Measurements from ENCODE around the gene PTAR1.

GRCh38 chr9:69797675-69798074 lies 37.9 kb upstream of the PTAR1 start:
- TF ChIP-seq SP1 (IDR thresholded peaks at IDR 0.05; ENCODE audit: low read depth, low read length) (no peak), SPI1 (IDR thresholded peaks at IDR 0.05; ENCODE audit: borderline replicate concordance, insufficient read depth, low read depth, low read length) (no peak), RCOR1 (conservative IDR thresholded peaks at IDR 0.05; ENCODE audit: low read depth, low read length) (no peak), USF2 (IDR thresholded peaks at IDR 0.05; ENCODE audit: borderline replicate concordance, low read depth, low read length) (no peak), TAF1 (IDR thresholded peaks at IDR 0.05; ENCODE audit: borderline replicate concordance, low read depth, low read length) (no peak), NR2C2 (IDR thresholded peaks at IDR 0.05; ENCODE audit: borderline replicate concordance, control insufficient read depth, insufficient read length, low read depth) (no peak), POLR2AphosphoS5 (IDR thresholded peaks at IDR 0.05; ENCODE audit: low read length) (no peak), BRCA1 (IDR thresholded peaks at IDR 0.05; ENCODE audit: low read depth, low read length) (no peak), E2F4 (IDR thresholded peaks at IDR 0.05; ENCODE audit: low read depth, low read length) (no peak), POLR2A (IDR thresholded peaks at IDR 0.05; ENCODE audit: low read depth, low read length) (no peak)
- TF ChIP-seq, protein P1, sequence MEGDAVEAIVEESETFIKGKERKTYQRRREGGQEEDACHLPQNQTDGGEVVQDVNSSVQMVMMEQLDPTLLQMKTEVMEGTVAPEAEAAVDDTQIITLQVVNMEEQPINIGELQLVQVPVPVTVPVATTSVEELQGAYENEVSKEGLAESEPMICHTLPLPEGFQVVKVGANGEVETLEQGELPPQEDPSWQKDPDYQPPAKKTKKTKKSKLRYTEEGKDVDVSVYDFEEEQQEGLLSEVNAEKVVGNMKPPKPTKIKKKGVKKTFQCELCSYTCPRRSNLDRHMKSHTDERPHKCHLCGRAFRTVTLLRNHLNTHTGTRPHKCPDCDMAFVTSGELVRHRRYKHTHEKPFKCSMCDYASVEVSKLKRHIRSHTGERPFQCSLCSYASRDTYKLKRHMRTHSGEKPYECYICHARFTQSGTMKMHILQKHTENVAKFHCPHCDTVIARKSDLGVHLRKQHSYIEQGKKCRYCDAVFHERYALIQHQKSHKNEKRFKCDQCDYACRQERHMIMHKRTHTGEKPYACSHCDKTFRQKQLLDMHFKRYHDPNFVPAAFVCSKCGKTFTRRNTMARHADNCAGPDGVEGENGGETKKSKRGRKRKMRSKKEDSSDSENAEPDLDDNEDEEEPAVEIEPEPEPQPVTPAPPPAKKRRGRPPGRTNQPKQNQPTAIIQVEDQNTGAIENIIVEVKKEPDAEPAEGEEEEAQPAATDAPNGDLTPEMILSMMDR (IDR thresholded peaks at IDR 0.05 in 2 of 3, conservative IDR thresholded peaks at IDR 0.05 in 1 of 3; ENCODE audit: control insufficient read depth in 2 of 3, extremely low read depth in 1 of 3, insufficient read depth in 1 of 3, low read depth in 3 of 3, low read length in 3 of 3) = no peak
- TF ChIP-seq, protein P2, sequence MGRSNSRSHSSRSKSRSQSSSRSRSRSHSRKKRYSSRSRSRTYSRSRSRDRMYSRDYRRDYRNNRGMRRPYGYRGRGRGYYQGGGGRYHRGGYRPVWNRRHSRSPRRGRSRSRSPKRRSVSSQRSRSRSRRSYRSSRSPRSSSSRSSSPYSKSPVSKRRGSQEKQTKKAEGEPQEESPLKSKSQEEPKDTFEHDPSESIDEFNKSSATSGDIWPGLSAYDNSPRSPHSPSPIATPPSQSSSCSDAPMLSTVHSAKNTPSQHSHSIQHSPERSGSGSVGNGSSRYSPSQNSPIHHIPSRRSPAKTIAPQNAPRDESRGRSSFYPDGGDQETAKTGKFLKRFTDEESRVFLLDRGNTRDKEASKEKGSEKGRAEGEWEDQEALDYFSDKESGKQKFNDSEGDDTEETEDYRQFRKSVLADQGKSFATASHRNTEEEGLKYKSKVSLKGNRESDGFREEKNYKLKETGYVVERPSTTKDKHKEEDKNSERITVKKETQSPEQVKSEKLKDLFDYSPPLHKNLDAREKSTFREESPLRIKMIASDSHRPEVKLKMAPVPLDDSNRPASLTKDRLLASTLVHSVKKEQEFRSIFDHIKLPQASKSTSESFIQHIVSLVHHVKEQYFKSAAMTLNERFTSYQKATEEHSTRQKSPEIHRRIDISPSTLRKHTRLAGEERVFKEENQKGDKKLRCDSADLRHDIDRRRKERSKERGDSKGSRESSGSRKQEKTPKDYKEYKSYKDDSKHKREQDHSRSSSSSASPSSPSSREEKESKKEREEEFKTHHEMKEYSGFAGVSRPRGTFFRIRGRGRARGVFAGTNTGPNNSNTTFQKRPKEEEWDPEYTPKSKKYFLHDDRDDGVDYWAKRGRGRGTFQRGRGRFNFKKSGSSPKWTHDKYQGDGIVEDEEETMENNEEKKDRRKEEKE (IDR thresholded peaks at IDR 0.05) = no peak
